GM10266 (cell line): ENCODE data around the gene PLCL2.

Experiments used
- DNase-seq: peaks from one replicate; pipeline ENCODE4 v3.0.0; 2012; ENCODE audit errors: extremely low spot score
- TF ChIP-seq, protein P1 (sequence below): IDR thresholded peaks from 2 replicates; pipeline ENCODE4 v1.5.1; 2012; ENCODE audit warnings: mild to moderate bottlenecking, low read depth; ENCODE audit not compliant: control insufficient read depth, insufficient read depth; ENCODE audit errors: missing control alignments

Gene PLCL2

DNA sequence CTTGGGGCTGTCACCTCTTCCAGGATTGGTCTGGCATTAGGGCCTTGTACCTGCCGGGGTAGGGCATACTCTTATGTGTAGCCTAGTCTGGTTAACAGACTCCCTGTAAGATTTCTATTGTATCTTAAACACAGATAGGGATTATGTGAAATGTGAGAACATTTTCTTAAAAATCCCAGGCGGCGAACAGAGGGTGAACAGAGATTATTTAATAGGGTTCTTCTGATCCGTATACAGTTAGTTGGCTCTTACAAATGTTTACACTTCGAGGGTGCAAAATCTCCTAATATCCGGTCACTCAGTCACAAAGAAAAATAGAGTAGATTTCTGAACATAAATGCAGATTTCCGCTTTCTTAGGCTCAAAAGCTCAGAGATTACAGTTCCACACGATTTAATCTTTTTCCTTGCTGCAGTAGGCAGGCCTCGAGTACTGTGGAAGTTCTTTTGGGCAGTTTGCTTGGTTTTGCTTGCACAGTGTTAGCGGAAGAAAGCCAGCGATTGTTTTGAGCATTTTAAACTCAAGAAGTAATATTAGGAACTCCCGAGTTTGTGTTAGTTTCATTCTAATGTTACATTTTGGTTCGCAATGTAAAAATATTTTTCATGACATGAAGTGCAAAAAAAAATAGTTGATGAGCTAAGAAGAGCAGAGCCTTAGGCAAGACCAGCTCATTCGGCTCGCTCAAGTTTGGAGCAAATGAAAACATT lies 993 bp downstream of the PLCL2 start:
- TF ChIP-seq, protein P1, sequence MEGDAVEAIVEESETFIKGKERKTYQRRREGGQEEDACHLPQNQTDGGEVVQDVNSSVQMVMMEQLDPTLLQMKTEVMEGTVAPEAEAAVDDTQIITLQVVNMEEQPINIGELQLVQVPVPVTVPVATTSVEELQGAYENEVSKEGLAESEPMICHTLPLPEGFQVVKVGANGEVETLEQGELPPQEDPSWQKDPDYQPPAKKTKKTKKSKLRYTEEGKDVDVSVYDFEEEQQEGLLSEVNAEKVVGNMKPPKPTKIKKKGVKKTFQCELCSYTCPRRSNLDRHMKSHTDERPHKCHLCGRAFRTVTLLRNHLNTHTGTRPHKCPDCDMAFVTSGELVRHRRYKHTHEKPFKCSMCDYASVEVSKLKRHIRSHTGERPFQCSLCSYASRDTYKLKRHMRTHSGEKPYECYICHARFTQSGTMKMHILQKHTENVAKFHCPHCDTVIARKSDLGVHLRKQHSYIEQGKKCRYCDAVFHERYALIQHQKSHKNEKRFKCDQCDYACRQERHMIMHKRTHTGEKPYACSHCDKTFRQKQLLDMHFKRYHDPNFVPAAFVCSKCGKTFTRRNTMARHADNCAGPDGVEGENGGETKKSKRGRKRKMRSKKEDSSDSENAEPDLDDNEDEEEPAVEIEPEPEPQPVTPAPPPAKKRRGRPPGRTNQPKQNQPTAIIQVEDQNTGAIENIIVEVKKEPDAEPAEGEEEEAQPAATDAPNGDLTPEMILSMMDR: no peak
- no peak for DNase-seq

- DNase-seq: no peak
- TF ChIP-seq, protein P1: no peak
These were observed 1.5 kb downstream of the PLCL2 start for GRCh38 chr3:16886303-16886683.

GRCh38 chr3:16887130-16887529 lies 2.4 kb downstream of the PLCL2 start:
- TF ChIP-seq, protein P1: no peak
- DNase-seq: no peak

DNA sequence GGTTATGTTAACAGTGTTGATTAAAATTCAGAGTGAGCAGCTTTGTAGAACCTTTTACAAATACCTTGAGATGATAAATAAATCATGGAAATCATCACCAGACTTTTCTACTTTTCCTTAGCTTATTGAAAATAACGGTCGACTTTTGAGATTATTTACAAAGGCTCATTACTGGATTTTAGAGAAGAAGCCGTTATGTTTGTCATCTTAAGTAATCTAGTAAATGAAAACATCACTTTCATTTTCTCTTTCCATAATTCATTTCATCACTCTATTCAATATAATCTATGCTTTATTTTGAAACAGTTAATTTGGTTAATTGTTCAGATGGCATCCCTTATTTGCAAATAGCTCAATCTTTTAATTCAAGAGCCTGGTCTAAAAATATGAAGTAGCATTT lies 3.6 kb downstream of the PLCL2 start:
- no peak for DNase-seq
- TF ChIP-seq, protein P1: no peak

- peak; percentile 40 for DNase-seq
- TF ChIP-seq, protein P1: no peak
These were observed 4.2 kb downstream of the PLCL2 start for GRCh38 chr3:16888785-16889607.

DNA sequence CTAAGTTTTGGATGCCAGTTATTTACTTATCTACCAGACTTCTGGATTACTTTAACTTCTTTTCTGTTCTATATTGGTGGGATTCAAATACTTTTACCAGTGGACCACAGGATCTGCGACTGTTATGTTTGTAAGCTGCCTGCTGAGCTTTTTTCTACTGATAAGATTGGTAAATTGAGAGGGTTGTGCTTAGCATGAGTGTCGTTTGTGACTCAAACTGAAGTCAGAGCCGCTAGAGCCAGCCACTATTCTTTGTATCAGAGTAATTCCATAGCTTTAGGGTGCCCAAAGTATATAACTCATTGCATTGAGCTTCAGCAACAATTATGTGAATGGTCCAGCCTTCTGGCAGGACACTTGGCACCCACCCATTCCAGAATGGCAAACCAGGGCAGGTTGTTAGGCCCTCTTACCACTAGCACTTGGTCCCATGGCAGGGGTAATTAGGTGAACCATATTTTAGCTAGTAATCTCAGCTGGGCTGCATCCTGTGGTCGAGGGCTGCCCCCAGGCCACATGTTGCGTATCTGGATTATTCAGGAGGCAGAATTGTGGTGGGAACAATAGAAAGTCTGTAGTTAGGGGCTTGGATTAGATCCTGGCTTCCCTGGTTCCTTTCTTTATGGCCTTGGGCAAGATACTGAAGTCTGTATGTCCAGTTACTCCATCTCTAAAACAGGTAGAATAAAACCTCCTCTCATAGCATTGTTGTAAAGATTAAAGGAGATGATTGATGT lies 6.0 kb downstream of the PLCL2 start:
- TF ChIP-seq, protein P1: no peak
- no peak for DNase-seq
